VCaP (cell line): ENCODE results near the gene DTD1.

ENCODE experiments used
- H3K27ac ChIP-seq: fragments of 450-650 bp; 2 replicates; pipeline ENCODE4 v1.5.1; 2017
- TF ChIP-seq, protein P1 (sequence below): fragments of 450-650 bp; conservative IDR thresholded peaks from 2 replicates; pipeline ENCODE4 v1.5.1; 2017; ENCODE audit warnings: mild to moderate bottlenecking, moderate library complexity

DTD1 gene

DNA sequence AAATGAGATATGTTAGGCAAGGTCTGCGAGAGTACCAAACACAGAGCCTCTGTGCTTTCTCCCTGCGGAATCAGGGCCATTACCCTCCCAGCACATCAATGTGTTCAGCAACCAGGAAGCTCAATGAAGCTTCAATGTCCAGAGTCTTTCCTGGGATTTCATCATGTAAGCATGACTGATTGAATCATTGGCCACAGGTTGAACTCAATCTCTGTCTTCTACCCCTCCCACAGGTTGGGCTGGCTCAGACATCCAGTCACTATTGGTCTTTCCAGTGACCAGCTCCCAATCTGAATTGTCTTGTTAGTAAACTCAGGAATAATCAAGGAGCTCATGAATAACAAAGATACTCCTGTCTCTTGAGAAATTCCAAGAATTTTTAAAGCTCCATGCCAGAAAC lies 2.7 kb upstream of the DTD1 start:
- TF ChIP-seq, protein P1, sequence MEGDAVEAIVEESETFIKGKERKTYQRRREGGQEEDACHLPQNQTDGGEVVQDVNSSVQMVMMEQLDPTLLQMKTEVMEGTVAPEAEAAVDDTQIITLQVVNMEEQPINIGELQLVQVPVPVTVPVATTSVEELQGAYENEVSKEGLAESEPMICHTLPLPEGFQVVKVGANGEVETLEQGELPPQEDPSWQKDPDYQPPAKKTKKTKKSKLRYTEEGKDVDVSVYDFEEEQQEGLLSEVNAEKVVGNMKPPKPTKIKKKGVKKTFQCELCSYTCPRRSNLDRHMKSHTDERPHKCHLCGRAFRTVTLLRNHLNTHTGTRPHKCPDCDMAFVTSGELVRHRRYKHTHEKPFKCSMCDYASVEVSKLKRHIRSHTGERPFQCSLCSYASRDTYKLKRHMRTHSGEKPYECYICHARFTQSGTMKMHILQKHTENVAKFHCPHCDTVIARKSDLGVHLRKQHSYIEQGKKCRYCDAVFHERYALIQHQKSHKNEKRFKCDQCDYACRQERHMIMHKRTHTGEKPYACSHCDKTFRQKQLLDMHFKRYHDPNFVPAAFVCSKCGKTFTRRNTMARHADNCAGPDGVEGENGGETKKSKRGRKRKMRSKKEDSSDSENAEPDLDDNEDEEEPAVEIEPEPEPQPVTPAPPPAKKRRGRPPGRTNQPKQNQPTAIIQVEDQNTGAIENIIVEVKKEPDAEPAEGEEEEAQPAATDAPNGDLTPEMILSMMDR: no peak
- H3K27ac ChIP-seq: no peak overlapping the region

DNA sequence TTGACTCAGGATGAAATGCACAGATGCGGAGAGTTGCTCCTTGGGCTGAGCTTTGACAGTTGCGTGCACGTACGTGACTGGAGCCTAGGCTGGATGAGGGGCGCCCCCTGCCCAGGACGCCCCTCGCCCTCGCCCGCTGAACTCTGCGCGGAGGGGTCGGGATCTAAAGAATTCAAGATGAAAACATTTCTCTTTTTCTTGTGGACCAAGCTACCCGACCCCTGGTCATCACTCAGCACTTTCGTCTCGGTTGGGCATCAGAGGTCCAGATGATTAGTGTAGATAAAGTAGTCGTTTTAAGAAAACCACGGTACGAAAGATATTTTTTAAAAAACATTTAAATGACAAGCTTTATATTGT lies 700 bp downstream of the DTD1 start:
- TF ChIP-seq, protein P1: no peak
- H3K27ac ChIP-seq: peak overlapping the region; percentile 79

DNA sequence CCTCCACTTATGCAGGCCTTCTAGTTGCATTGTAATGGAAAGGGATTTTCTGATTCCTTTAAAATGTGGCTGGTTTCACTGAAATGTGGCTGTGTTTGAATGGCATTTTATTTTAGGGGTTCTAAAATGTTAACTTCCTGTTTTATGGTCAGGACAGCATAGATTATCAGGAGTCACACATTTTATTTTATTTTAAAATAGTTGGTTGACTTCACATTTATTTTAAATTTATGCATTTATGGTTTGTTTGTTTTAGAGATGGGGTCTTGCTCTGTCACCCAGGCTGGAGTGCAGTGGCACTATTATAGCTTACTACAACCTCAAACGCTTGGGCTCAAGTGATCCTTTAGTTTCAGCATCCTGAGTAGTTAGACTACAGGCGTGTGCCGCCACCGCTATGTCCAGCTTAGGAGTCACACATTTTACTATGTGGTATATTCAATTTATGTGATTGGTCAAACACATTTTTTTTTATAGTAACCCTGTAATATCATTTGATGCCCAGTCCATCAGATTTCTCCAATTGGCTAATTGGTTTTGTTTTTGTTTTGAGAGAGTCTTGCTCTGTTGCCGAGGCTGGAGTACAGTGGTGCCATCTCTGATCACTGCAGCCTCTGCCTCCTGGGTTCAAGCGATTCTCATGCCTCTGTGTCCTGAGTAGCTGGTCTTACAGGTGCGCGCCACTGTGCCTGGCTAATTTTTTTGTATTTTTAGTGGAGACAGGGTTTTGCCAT lies 2.3 kb downstream of the DTD1 start:
- TF ChIP-seq, protein P1: no peak
- H3K27ac ChIP-seq: no peak overlapping the region

DNA sequence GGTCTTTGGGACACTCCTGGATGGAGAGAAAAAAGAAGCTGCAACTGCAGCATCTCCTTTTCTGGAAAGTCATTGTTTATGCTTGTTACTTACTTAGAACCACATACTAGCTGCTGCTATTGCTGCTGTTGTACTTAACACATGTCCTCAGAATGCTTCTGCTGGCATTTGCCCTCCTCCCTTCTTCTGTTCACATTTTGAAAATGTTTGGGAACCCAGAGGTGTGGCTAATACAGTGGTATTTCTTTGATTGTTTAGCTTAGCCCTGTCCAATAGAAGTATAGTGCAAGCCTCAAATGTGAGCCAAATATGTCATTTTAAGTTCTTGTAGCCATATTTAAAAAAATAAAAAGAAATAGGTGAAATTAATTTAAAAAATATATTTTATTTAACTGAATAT lies 8.4 kb downstream of the DTD1 start:
- TF ChIP-seq, protein P1: no peak
- H3K27ac ChIP-seq: no peak overlapping the region

DNA sequence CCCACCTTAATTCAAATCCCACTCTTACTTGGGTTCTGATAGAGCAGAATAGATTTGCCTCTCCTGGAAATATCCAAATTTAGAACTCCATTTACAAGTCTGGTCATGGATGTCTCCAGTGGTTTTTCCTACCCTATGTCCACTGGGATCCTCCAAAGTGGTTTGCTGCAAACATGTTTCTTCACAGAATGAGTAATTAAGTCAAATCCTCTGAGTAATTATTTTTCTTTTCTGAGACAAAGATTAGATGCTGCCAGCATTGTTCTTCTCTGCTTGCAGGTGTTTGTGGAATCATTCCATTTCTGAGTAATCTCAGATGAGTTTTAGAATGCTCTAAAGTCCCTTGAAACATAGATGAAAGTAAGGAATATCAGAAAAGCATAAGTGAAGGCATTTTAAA lies 21.9 kb downstream of the DTD1 start:
- TF ChIP-seq, protein P1: no peak
- H3K27ac ChIP-seq: no peak overlapping the region

DNA sequence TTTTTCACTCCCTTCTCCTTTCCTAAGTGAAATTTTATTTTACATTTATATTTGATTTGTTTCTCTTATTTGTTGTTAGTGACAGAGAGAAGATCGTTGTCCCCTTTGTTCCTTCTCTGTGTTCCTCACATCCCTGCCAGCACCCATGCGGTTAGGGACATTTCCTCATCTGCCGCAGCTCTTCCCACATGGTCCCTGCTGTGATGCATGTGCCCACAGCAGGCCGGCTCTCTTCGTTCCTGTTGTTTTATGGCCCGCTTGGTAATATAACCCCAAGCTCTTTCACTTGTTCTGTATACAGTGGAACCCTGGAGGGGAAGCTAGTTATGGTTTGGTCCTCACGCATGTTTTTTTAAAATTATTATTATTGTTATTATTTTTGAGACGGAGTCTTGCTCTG lies 23.6 kb downstream of the DTD1 start:
- TF ChIP-seq, protein P1: no peak
- no peak overlapping the region for H3K27ac ChIP-seq

DNA sequence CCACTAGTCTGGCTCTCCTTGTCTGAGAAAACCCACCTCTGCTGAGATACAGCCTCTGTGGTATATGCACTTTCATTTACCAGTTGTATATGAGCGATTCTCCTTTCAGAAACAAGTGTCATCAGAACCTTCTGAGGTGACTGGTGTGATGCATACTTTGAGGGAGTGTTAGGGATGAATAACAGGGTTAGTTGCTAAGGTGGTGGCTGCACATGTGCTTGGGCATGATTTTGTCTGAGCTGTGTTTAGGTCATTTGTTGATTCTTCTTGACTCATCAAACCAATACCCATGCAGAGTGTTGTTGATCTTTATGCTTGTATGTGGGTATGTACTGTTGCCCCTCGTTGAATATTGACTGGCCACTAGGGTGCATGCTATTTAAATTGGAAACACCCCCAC lies 25.7 kb downstream of the DTD1 start:
- H3K27ac ChIP-seq: no peak overlapping the region
- TF ChIP-seq, protein P1: no peak
